GM19240 (cell line): ENCODE measurements around the gene BRINP3.
"Not testable (repeated sequence)": the region's sequence is repeated elsewhere in the genome, so short reads cannot be mapped to it uniquely, and the experiment has no call there.

Experiments
- DNase-seq: peaks from one replicate; pipeline ENCODE4 v3.0.0; 2011; ENCODE audit warnings: low spot score; ENCODE audit not compliant: insufficient read length

BRINP3 gene

DNA sequence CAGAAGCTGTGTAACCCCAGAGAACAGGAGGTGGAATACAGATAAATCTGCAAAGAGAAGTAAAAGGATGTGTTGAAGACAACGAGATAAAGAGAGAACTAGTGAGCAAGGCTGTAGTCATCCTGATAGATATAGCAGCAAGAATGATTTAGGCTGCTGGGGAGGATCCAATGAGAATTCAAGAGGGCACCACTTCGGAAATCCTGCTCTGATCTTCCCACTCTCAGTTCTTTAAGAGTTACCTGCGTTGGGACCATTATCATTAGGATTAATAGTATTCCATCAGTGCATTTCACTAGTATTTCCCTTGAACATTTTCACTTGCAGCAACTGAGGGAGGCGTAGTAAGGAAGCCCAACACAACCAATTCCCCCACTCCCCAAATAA lies at the start of gene BRINP3:
Gene BRINP3 (minus strand): TSS at position 103 of the 387 bp plus-strand sequence.
- no peak for DNase-seq

- DNase-seq: no peak
Measured at GRCh38 chr1:190511554-190511953, 33.9 kb upstream of the BRINP3 start.

- DNase-seq: no peak
Measured at GRCh38 chr1:190507357-190507756, 29.7 kb upstream of the BRINP3 start.

DNA sequence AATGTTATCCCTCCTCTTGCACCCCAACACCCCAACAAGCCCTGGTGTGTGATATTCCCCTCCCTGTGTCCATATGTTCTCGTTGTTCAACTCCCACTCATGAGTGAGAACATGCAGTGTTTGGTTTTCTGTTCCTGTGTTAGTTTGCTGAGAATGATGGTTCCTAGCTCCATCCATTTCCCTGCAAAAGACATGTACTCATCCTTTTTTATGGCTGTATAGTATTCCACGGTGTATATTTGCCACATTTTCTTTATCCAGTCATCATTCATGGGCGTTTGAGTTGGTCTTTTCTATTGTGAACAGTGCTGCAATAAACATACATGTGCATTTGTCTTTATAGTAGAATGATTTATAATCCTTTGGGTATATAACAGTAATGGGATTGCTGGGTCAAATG lies 26.9 kb upstream of the BRINP3 start:
- DNase-seq: not testable (repeated sequence)

DNA sequence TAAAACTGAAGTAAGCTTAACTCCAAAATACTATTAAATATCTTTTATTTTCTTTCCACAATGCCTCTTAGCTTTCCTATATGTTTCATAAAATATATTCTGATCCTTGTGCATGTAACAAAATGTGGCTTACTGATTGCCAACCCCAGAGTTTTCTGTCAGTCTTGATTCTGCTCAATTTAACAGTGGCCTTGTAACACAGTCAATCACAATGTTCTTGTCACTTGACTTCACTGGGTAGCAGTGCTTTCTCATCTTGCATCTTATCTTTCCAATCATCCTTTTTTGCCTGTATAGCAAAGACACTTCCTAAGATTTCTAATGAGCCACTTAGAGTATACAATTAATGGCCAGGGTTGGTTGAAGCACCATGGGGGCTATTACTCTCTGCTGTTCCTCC lies 19.9 kb upstream of the BRINP3 start:
- DNase-seq: no peak

DNA sequence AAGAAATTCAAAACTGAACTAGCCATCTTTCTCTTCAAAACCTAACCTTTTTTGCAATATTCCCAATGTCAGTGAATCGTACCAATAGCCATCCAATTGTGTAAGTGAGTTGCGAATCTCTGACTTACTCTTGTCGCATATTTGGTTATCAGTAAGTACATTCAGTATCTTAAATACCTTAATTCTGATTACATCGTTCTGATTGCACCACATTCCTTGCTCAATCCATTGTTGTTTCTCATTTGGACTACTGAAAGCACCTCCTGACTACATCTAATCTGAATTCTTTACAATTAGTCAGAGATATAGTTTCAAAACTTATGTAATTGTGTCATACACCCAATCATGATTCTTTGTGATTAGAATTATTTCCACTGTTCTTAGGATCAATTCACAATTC lies 16.8 kb upstream of the BRINP3 start:
- DNase-seq: no peak

GRCh38 chr1:190491404-190491803 lies 13.7 kb upstream of the BRINP3 start:
- DNase-seq: no peak

DNA sequence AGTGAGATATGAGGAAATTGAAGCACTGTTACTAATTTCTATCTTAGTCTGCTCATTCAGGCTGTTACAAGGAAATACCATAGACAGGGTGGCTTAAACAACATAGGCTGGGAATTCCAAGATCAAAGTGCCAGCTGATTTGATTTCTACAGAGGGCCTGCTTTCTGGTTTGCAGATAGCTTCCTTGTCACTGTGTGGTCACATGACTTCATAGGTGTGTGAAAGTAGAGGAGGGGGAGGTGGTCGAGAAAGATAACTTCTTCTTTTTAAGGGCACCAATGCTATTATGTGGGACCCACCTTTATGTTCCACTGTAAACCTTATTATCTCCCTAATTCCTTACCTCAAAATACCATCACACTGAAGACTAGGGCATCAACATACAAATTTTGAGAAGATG lies 6.4 kb upstream of the BRINP3 start:
- DNase-seq: no peak

- DNase-seq: no peak
Measured at GRCh38 chr1:190480231-190480630, 2.6 kb upstream of the BRINP3 start.

DNA sequence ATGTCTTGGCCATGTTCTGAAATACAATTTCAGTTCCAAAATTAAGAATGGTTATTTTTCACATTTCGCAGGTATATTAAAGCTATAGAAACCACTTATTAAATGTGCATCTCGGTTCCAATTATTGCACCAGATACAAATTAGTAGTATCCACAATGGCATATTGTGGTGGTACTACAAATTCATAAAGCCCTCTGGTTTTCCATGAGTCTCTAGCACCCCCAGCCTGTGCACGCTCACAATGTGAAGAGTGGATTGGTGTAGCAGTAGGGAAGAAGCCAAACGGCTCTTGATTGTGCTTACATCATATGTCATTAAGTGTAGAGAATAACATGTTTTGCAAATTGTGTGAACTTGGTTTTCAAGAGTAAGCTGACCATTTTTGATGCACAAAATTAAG lies 1.9 kb upstream of the BRINP3 start:
- DNase-seq: no peak

- no peak for DNase-seq
Measured at GRCh38 chr1:190479050-190479397, 1.4 kb upstream of the BRINP3 start.

- no peak for DNase-seq
Measured at GRCh38 chr1:190478149-190479049, 735 bp upstream of the BRINP3 start.

- DNase-seq: no peak
Measured at GRCh38 chr1:190476806-190477205, 858 bp downstream of the BRINP3 start.

DNA sequence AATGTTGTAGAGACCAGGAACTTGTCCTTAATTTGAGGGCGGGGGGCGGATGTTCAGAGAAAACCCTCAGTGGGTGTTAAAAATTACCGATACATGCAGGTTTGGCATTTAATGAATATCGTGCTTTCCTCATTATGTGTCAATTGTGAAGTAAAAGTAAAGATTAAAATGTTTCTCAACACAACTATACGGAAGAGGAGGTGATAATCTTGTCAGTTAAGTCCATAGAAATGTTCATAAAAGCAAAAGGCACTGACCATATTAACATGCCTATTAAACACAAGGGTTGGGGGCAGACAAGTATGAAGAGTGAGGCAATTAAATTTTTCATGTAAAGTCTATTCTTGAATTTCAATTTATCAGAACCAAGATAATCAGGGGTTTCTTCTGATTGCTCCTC lies 1.3 kb downstream of the BRINP3 start:
- DNase-seq: no peak

DNA sequence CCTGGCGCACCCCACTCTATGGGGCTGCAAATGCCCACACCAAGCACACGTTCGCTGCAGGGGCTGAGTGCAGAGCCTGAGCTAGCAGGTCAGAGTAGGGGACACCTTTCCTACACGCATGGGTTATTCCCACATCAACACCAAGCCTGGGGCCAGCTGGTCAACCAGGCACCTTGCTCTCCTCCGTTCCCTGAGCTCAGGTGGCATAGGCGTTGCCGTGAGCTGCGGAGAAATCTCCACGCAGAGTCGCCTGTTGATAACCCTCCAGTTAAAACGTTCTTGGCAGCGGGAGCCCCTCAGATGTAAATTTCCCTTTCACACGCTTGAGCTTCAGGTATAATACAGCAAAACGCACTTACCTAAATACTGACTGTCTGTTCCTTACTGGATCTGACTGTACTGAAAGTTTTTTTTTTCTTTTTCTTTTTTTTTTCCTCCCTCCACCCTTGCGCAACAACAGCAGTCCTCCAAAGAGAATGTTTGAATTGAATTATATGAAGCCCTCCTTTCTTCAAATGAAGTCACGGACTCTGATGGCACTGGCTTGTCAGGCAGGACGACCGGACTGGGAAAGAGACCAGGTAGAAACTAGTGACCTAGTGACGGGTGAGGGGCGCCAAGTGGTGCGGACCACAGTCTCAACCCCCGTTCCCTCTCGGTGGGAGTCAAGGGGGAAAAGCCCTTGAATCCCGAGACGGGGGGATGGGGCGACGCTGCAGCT lies 2.1 kb downstream of the BRINP3 start:
- no peak for DNase-seq

DNA sequence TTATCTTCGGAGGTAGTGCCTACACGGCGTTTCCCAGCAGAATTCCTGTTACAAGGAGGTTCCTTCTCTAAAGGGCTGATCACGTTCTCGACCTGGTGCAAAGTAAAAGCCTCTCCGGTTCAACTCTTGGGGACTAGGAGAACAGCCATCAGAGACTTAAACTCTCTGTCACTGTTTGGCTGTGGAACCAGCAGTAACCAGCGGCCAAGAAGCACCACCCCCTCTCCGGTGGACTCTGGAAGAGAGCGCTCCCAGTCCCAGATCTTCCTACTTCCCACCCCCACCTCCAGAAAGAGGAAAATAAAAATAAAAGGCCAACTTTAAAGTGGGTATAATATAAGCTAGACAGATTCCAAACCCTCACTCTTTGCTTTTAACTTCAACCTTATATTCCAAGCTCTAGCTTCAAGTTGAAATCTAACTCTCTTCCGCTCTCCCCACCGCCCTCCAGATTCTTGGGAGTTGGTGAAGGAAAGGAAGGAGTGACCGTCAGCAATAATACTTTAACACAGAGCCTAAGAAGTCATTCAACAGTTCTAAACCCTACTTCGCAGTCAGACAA lies 2.9 kb downstream of the BRINP3 start:
- DNase-seq: no peak

- no peak for DNase-seq
Measured at GRCh38 chr1:190474010-190474409, 3.7 kb downstream of the BRINP3 start.

- no peak for DNase-seq
Measured at GRCh38 chr1:190472494-190472893, 5.2 kb downstream of the BRINP3 start.

GRCh38 chr1:190472042-190472441 lies 5.6 kb downstream of the BRINP3 start:
- DNase-seq: no peak

DNA sequence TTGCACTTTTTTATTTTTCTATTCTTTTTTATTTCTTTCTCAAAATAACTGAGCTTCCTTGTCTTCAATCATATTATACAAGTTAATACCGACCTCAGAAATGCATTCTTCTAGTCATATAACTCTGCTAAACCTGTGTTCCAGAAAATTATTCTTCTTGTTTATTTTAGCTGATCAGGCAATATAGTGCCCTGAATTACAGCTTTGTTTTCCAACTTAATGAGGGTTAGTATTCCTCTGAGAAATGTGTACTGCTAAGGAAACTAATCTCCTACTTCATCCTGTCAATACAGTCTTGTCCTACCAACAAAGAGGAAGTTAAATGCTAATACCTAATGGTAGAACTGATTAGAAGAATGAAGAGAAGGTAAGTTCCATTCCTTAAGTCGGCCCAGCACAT lies 13.0 kb downstream of the BRINP3 start:
- DNase-seq: no peak

DNA sequence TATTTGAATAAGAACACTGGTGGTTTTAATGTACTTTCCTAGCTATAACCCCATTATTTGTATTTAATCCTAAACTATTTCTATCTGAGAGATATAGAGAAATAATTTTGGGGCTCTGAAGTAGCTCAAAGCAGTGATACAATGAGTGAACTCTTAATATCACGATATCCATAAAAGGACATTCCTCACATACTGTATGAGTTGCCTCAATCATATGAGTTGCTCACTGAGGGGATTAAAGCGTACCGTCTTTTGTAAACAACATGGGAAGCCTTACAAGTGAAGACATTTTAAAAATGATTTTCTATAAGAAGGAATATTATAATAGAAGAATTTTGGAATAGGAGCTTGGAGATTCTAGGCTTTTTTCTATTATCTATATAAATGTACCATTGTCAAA lies 21.5 kb downstream of the BRINP3 start:
- no peak for DNase-seq

DNA sequence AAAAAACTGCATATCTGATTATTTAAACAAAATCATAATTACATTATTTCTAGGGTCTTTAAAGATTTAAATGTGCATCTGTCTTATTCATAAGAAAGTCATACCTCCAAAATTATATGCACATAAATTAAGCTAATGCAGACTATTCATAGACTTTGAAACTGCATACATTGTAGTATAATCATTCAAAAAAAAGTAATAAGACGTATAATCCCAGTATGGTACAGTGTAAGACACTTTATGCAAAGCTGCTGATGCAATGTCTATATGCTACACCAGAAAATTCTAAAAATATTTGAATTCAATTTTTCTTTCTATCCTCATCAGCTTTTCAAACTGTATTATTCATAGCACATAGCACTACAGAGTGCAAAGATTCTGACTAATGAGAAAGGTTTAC lies 22.0 kb downstream of the BRINP3 start:
- no peak for DNase-seq

GRCh38 chr1:190453550-190453949 lies 24.1 kb downstream of the BRINP3 start:
- DNase-seq: no peak
